ENCODE measurements around the gene IGSF11.

DNA sequence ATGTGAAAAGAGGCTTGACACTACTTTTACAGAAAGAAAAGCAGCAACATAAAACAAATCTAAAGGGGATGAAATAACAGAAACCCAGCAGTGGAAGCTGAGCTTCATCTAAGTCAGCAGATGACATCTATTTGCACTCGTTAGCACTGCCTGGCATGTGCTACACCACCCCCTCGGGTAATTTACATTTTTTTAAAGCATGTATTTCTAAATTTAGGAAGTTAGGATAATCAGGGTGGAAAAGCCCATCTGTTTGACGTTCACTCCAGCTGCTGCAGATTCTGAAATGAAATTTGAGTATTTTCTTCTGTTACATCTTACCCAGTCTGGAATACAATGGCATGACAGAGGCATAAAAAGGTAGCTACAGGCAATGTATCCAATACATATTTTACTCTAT, 20.7 kb downstream of the IGSF11 start:
- no peak for TF ChIP-seq POLR2A (IDR thresholded peaks at IDR 0.05)
- TF ChIP-seq POLR2AphosphoS5 (IDR thresholded peaks at IDR 0.05; ENCODE audit: insufficient read depth in 1 of 2, low read depth in 1 of 2) = no peak
- TF ChIP-seq, protein P1, sequence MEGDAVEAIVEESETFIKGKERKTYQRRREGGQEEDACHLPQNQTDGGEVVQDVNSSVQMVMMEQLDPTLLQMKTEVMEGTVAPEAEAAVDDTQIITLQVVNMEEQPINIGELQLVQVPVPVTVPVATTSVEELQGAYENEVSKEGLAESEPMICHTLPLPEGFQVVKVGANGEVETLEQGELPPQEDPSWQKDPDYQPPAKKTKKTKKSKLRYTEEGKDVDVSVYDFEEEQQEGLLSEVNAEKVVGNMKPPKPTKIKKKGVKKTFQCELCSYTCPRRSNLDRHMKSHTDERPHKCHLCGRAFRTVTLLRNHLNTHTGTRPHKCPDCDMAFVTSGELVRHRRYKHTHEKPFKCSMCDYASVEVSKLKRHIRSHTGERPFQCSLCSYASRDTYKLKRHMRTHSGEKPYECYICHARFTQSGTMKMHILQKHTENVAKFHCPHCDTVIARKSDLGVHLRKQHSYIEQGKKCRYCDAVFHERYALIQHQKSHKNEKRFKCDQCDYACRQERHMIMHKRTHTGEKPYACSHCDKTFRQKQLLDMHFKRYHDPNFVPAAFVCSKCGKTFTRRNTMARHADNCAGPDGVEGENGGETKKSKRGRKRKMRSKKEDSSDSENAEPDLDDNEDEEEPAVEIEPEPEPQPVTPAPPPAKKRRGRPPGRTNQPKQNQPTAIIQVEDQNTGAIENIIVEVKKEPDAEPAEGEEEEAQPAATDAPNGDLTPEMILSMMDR (IDR thresholded peaks at IDR 0.05) = no peak

Measured in vagina (tissue), 2 donors.